ENCODE data around the gene RPSA. TPM values are rescaled to one million over a fixed set of nuclear protein-coding genes. Genes with fewer than 3 reads are reported as not detected.

RPSA gene
- total and polyA plus RNA-seq, 2 of the 4 experiments (the other 2 are of a cell fraction) = 1,415 to 2,710 TPM

GRCh38 chr3:39433642-39434041 is 27.1 kb downstream of the RPSA start:
- peak overlapping the region; percentile 93 for H2AFZ ChIP-seq (replicated peaks; ENCODE audit: low read length, poor library complexity)
- no peaks in the 10 kb centered on the region for H3K27me3 ChIP-seq (ENCODE audit: control insufficient read depth, insufficient read depth, low read length)
- ChIA-PET POLR2A (ENCODE audit: unreplicated experiment) (no interaction called here), CTCF (interaction anchor here (1.2 kb wide), 1 partner anchor 14 kb away, joined by 3 read pairs; no protein-coding TSS in a partner anchor)
- TF ChIP-seq ELK1 (IDR thresholded peaks at IDR 0.05; ENCODE audit: borderline replicate concordance, low read depth, low read length) (no peak), BHLHE40 (IDR thresholded peaks at IDR 0.05; ENCODE audit: low read depth, low read length) (no peak), POLR2A (IDR thresholded peaks at IDR 0.05; ENCODE audit: low read depth, low read length) (no peak), SMC3 (IDR thresholded peaks at IDR 0.05; ENCODE audit: low read depth, low read length) (no peak), RCOR1 (IDR thresholded peaks at IDR 0.05; ENCODE audit: insufficient replicate concordance, low read length) (no peak), MAZ (IDR thresholded peaks at IDR 0.05; ENCODE audit: borderline replicate concordance, low read depth, low read length) (no peak), RFX5 (IDR thresholded peaks at IDR 0.05; ENCODE audit: low read depth, low read length) (no peak), FOS (IDR thresholded peaks at IDR 0.05; ENCODE audit: low read depth, low read length) (no peak), CEBPB (IDR thresholded peaks at IDR 0.05; ENCODE audit: low read depth, low read length) (no peak), MXI1 (IDR thresholded peaks at IDR 0.05; ENCODE audit: borderline replicate concordance, low read depth, low read length) (no peak)
- H3K79me1 ChIP-seq (ENCODE audit: low read depth in 1 of 2, low read length in 2 of 2) = no peaks in the 10 kb centered on the region
- no peak overlapping the region; the same call in 1 of the 2 replicates for H2BK20ac ChIP-seq (ENCODE audit: low read depth, low read length)
- no peaks in the 10 kb centered on the region for H3K9me3 ChIP-seq (ENCODE audit: control insufficient read depth, insufficient read depth, low read length)
- peak overlapping the region; percentile 70 to 86; a peak in 3 of 4 replicates for H4K8ac ChIP-seq (ENCODE audit: low read depth in 2 of 2, low read length in 2 of 2)
- H3K9me1 ChIP-seq (ENCODE audit: insufficient read depth, low read length) = peaks cover 4% of the 10 kb centered on the region; the same call in 1 of the 2 replicates
- no peak overlapping the region; the same call in 2 of the 3 replicates for H2BK15ac ChIP-seq (ENCODE audit: low read depth, low read length)
- H3K23ac ChIP-seq (ENCODE audit: low read depth, low read length) = no peak overlapping the region
- H4K20me1 ChIP-seq (ENCODE audit: insufficient read depth, low read length) = no peaks in the 10 kb centered on the region
- dilution Hi-C loops (cut with HindIII; ENCODE audit: low sequenced_read_pairs, unreplicated experiment) = no loop called here
- peak overlapping the region; percentile 94 for H4K5ac ChIP-seq (ENCODE audit: low read depth, low read length)
- peaks cover 5% of the 10 kb centered on the region for H3K4me1 ChIP-seq (ENCODE audit: control insufficient read depth, insufficient read depth, low read length)
- no peaks in the 10 kb centered on the region for H3K36me3 ChIP-seq (ENCODE audit: control insufficient read depth, insufficient read depth, low read length)
- H3K9ac ChIP-seq (ENCODE audit: low read depth, low read length) = no peak overlapping the region; the same call in 1 of the 2 replicates
- H2BK5ac ChIP-seq (ENCODE audit: low read depth, low read length, poor library complexity, severe bottlenecking) = peak overlapping the region; percentile 45
- H3K4me3 ChIP-seq (ENCODE audit: insufficient read depth, low read depth, low read length) = no peak overlapping the region
- peak overlapping the region; percentile 36; the same call in 1 of the 2 replicates for H2AK5ac ChIP-seq (ENCODE audit: low read depth, low read length)
- ATAC-seq (ENCODE audit: low read depth) = peak; percentile 69
- peak overlapping the region; percentile 57 for H3K4me2 ChIP-seq (ENCODE audit: low read depth, low read length)
- H3K14ac ChIP-seq (replicated peaks; ENCODE audit: low read depth, low read length) = peak overlapping the region; percentile 85
- H3K27ac ChIP-seq (ENCODE audit: insufficient read depth, low read length) = no peak overlapping the region
- peak overlapping the region; percentile 77 for H3K18ac ChIP-seq (ENCODE audit: low read depth, low read length)
- intact Hi-C loops (cut with micrococcal nuclease) = no loop called here
- H3K4ac ChIP-seq (ENCODE audit: low read depth, low read length) = peak overlapping the region; percentile 60
- no peak overlapping the region for H3K56ac ChIP-seq (ENCODE audit: extremely low read depth, insufficient read depth, low read length)
- WGBS, 2 experiments (ENCODE audit: extremely low coverage in 2 of 2, insufficient read length in 1 of 2) = no CpG with 5 or more reads among the region's 3 CpGs
- peak overlapping the region; percentile 68 for H2BK120ac ChIP-seq (ENCODE audit: low read depth, low read length)
- no TSS peak for BruUV-seq (replicated peaks)
- H2AK9ac ChIP-seq (replicated peaks; ENCODE audit: low read depth, low read length, poor library complexity) = peak overlapping the region; percentile 95
- DNase-seq = peak; percentile 67
- peak overlapping the region; percentile 48; the same call in 1 of the 2 replicates for H4K91ac ChIP-seq (ENCODE audit: insufficient read depth, low read depth, low read length)
- in situ Hi-C loops (cut with MboI; ENCODE audit: low sequenced_read_pairs) = no loop called here
